ENCODE measurements around the gene ADCY3. TPM values are rescaled to one million over a fixed set of nuclear protein-coding genes. Genes with fewer than 3 reads are reported as not detected.

Gene ADCY3
- total and polyA plus RNA-seq, 2 of the 4 experiments (the other 2 are of a cell fraction) = 17.4 to 46.1 TPM

GRCh38 chr2:24836706-24837105 lies 83.3 kb downstream of the ADCY3 start:
- no TSS peak for BruUV-seq (replicated peaks)
- Histone ChIP-seq H3K4me2 (ENCODE audit: low read depth, low read length) (no peak overlapping the region), H2AK5ac (ENCODE audit: low read depth, low read length) (no peak overlapping the region), H3K4me3 (ENCODE audit: insufficient read depth, low read depth, low read length) (no peak overlapping the region), H2BK20ac (ENCODE audit: low read depth, low read length) (no peak overlapping the region), H3K36me3 (ENCODE audit: control insufficient read depth, insufficient read depth, low read length) (peaks cover 44% of the 10 kb centered on the region), H4K5ac (ENCODE audit: low read depth, low read length) (no peak overlapping the region), H2BK120ac (ENCODE audit: low read depth, low read length) (no peak overlapping the region), H4K91ac (ENCODE audit: insufficient read depth, low read depth, low read length) (no peak overlapping the region), H3K79me1 (ENCODE audit: low read depth in 1 of 2, low read length in 2 of 2) (no peaks in the 10 kb centered on the region), H3K27me3 (ENCODE audit: control insufficient read depth, insufficient read depth, low read length) (no peaks in the 10 kb centered on the region), H2BK5ac (ENCODE audit: low read depth, low read length, poor library complexity, severe bottlenecking) (no peak overlapping the region), H3K9ac (ENCODE audit: low read depth, low read length) (no peak overlapping the region), H3K23ac (ENCODE audit: low read depth, low read length) (no peak overlapping the region), H3K18ac (ENCODE audit: low read depth, low read length) (no peak overlapping the region), H3K27ac (ENCODE audit: insufficient read depth, low read length) (no peak overlapping the region), H2AFZ (replicated peaks; ENCODE audit: low read length, poor library complexity) (no peak overlapping the region), H3K4ac (ENCODE audit: low read depth, low read length) (no peak overlapping the region), H3K56ac (ENCODE audit: extremely low read depth, insufficient read depth, low read length) (no peak overlapping the region), H3K4me1 (ENCODE audit: control insufficient read depth, insufficient read depth, low read length) (no peaks in the 10 kb centered on the region), H3K9me1 (ENCODE audit: insufficient read depth, low read length) (0 out of 2 replicates have a peak, but pooled peaks cover 3% of the 10 kb centered on the region), H3K9me3 (ENCODE audit: control insufficient read depth, insufficient read depth, low read length) (no peaks in the 10 kb centered on the region), H2BK15ac (ENCODE audit: low read depth, low read length) (no peak overlapping the region), H4K20me1 (ENCODE audit: insufficient read depth, low read length) (no peaks in the 10 kb centered on the region), H2AK9ac (replicated peaks; ENCODE audit: low read depth, low read length, poor library complexity) (no peak overlapping the region), H4K8ac (ENCODE audit: low read depth in 2 of 2, low read length in 2 of 2) (no peak overlapping the region), H3K14ac (replicated peaks; ENCODE audit: low read depth, low read length) (no peak overlapping the region)
- DNase-seq (no peak), ATAC-seq (ENCODE audit: low read depth) (no peak)
- intact Hi-C loops (cut with micrococcal nuclease) (loop anchor here (10.0 kb wide), 2 partner anchors 288 to 358 kb away; no protein-coding TSS in a partner anchor), in situ Hi-C loops (cut with MboI; ENCODE audit: low sequenced_read_pairs) (no loop called here), dilution Hi-C loops (cut with HindIII; ENCODE audit: low sequenced_read_pairs, unreplicated experiment) (no loop called here)
- WGBS, 2 experiments (ENCODE audit: extremely low coverage in 2 of 2, insufficient read length in 1 of 2) = 95% methylated on average over 4 of the region's 9 CpGs; no CpG with 5 or more reads in 1 of the 2 experiments
- ChIA-PET CTCF (no interaction called here), POLR2A (ENCODE audit: unreplicated experiment) (no interaction called here)
- no peak for TF ChIP-seq CTCF (conservative IDR thresholded peaks at IDR 0.05; ENCODE audit: low read depth, low read length)
- no peak for TF ChIP-seq RFX5 (IDR thresholded peaks at IDR 0.05; ENCODE audit: low read depth, low read length)
- no peak for TF ChIP-seq NFE2L2 (IDR thresholded peaks at IDR 0.05; ENCODE audit: low read depth, low read length)
- TF ChIP-seq RAD21 (IDR thresholded peaks at IDR 0.05; ENCODE audit: low read length) = no peak
- TF ChIP-seq FOS (IDR thresholded peaks at IDR 0.05; ENCODE audit: low read depth, low read length) = no peak
- TF ChIP-seq RCOR1 (IDR thresholded peaks at IDR 0.05; ENCODE audit: insufficient replicate concordance, low read length) = no peak
- no peak for TF ChIP-seq CHD1 (IDR thresholded peaks at IDR 0.05; ENCODE audit: low read depth, low read length)
- no peak for TF ChIP-seq MAZ (IDR thresholded peaks at IDR 0.05; ENCODE audit: borderline replicate concordance, low read depth, low read length)
- no peak for TF ChIP-seq POLR2A (IDR thresholded peaks at IDR 0.05; ENCODE audit: low read depth, low read length)
- TF ChIP-seq BHLHE40 (IDR thresholded peaks at IDR 0.05; ENCODE audit: low read depth, low read length) = no peak
- no peak for TF ChIP-seq ELK1 (IDR thresholded peaks at IDR 0.05; ENCODE audit: borderline replicate concordance, low read depth, low read length)
- TF ChIP-seq SMC3 (IDR thresholded peaks at IDR 0.05; ENCODE audit: low read depth, low read length) = no peak
- no peak for TF ChIP-seq USF2 (IDR thresholded peaks at IDR 0.05; ENCODE audit: low read depth, low read length)
- no peak for TF ChIP-seq MXI1 (IDR thresholded peaks at IDR 0.05; ENCODE audit: borderline replicate concordance, low read depth, low read length)
- no peak for TF ChIP-seq MAFK (IDR thresholded peaks at IDR 0.05; ENCODE audit: low read depth, low read length)
- TF ChIP-seq CEBPB (IDR thresholded peaks at IDR 0.05; ENCODE audit: low read depth, low read length) = no peak

All from IMR-90 (cell line).